A673 (cell line): ENCODE results near the gene SLC39A3. TPM values are rescaled to one million over a fixed set of nuclear protein-coding genes. Genes with fewer than 3 reads are reported as not detected.

ENCODE experiments used
- BruUV-seq: library from RNA; stranded (reverse); fragments of 400-500 nt; replicated peaks from 2 replicates; lab custom pipeline; 2021; lab: Mats Ljungman, UMichigan
- CTCF ChIA-PET: fragments of 300-600 bp; sonication (Branson Sonifier 250); formaldehyde crosslinking; loops from one replicate; lab custom pipeline; 2022; ENCODE audit warnings: antibody characterized with exemption; lab: Charles Lee
- POLR2A ChIA-PET: fragments of 300-600 bp; sonication (Branson Sonifier 250); formaldehyde crosslinking; loops from one replicate; lab custom pipeline; 2022; ENCODE audit warnings: antibody characterized with exemption; ENCODE audit not compliant: low non-redundant PET; lab: Charles Lee
- DNase-seq: peaks from one replicate; pipeline ENCODE4 v3.0.0-alpha.2; 2015; ENCODE audit warnings: low spot score
- H3K27ac ChIP-seq: fragments of 200-600 bp; sonication (generic); 2 replicates; pipeline ENCODE4 v1.5.1; 2016; ENCODE audit warnings: mixed run types, low read depth, mild to moderate bottlenecking, mixed read lengths, antibody characterized with exemption, low read length; ENCODE audit not compliant: poor library complexity, severe bottlenecking
- H3K27me3 ChIP-seq: fragments of 200-600 bp; sonication (generic); replicated peaks from 2 replicates; pipeline ENCODE4 v1.6.1; 2017; ENCODE audit warnings: mixed run types, low read depth, mild to moderate bottlenecking, mixed read lengths, antibody characterized with exemption, low read length; ENCODE audit not compliant: insufficient read depth, poor library complexity
- H3K36me3 ChIP-seq: fragments of 200-600 bp; sonication (generic); 2 replicates; pipeline ENCODE4 v1.6.1; 2016; ENCODE audit warnings: mixed run types, mild to moderate bottlenecking, mixed read lengths, antibody characterized with exemption, low read length; ENCODE audit not compliant: insufficient read depth, poor library complexity, severe bottlenecking
- H3K4me1 ChIP-seq: fragments of 200-600 bp; sonication (generic); 2 replicates; pipeline ENCODE4 v1.6.1; 2017; ENCODE audit warnings: mixed run types, mild to moderate bottlenecking, mixed read lengths, antibody characterized with exemption, low read length; ENCODE audit not compliant: insufficient read depth, poor library complexity, severe bottlenecking
- H3K4me3 ChIP-seq: fragments of 200-600 bp; sonication (generic); 2 replicates; pipeline ENCODE4 v1.5.1; 2016; ENCODE audit warnings: low read depth, mixed run types, mild to moderate bottlenecking, mixed read lengths, low read length; ENCODE audit not compliant: poor library complexity, severe bottlenecking
- H3K9me3 ChIP-seq: fragments of 200-600 bp; sonication (generic); 2 replicates; pipeline ENCODE4 v1.6.1; 2016; ENCODE audit warnings: mixed run types, low read depth, mild to moderate bottlenecking, mixed read lengths, antibody characterized with exemption, low read length; ENCODE audit not compliant: poor library complexity, severe bottlenecking
- CTCF ChIP-seq: fragments of 300-800, 200-600 bp; sonication (generic); conservative IDR thresholded peaks from 2 replicates; pipeline ENCODE4 v1.5.1; 2017; ENCODE audit warnings: low read depth, mild to moderate bottlenecking, antibody characterized with exemption, low read length, moderate library complexity, mixed read lengths
- EZH2 ChIP-seq: fragments of 200-600 bp; sonication (generic); IDR thresholded peaks from 2 replicates; pipeline ENCODE4 v1.6.1; 2017; ENCODE audit warnings: borderline replicate concordance, low read depth, mild to moderate bottlenecking, mixed read lengths, antibody characterized with exemption, low read length; ENCODE audit not compliant: poor library complexity, severe bottlenecking
- intact Hi-C: fragments of 100-400 bp; cut with micrococcal nuclease; formaldehyde crosslinking; loops from one replicate; pipeline ENCODE4 v1.10.0; 2022; ENCODE audit not compliant: unreplicated experiment
- total RNA-seq: library from RNA; stranded (reverse); gene quantifications from 2 replicates; pipeline ENCODE4 v1.2.3, GENCODE V29; 2021

SLC39A3 gene
- total RNA-seq, 1 experiment from 2014 or later, result 44.8 TPM

- no TSS peak for BruUV-seq
- TF ChIP-seq CTCF (no peak), EZH2 (no peak)
- Histone ChIP-seq H3K27ac (no peak overlapping the region), H3K4me3 (no peak overlapping the region), H3K27me3 (no peaks in the 10 kb centered on the region), H3K9me3 (no peaks in the 10 kb centered on the region), H3K36me3 (peaks cover 55% of the 10 kb centered on the region), H3K4me1 (no peaks in the 10 kb centered on the region)
- ChIA-PET POLR2A (no interaction called here), CTCF (no interaction called here)
- intact Hi-C loops, result no loop called here
- DNase-seq, result no peak
These were observed 20.1 kb upstream of the SLC39A3 start for GRCh38 chr19:2759965-2760364.

- intact Hi-C loops, result no loop called here
- CTCF ChIA-PET, result no interaction called here
These were observed 19.5 kb upstream of the SLC39A3 start for GRCh38 chr19:2759362-2759761.

DNA sequence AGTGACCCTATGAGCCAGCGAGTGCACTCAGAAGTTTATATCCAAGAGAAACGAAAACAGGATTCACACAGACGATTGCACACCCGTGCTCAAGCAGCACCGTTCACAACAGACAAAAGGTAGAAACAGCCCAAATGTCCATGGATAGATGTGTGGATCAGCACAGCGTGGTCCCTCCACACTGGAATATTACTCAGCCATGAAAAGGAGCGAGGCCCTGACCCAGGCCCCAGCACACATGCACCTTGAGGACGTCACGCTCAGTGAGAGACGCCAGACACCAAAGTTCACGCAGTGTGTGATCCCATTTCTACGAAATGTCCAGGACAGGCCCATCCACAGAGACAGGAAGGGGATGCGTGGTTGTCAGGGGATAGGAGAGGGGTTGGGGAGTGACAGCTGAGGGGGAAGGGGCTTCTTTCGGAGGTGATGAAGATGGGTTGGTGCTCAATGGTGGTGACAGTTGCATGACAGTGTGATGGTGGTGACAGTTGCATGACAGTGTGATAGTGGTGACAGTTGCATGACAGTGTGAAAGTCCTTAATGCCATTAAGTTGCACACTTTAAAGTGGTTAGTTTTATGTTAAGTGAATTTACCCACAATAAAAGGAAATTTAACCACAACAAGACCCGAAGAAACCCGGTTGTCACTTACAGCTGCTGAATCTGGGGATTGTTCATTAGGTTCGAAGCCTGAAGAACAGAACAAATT is 18.9 kb upstream of the SLC39A3 start:
- no peak for TF ChIP-seq CTCF
- TF ChIP-seq EZH2, result no peak
- Histone ChIP-seq H3K9me3 (no peaks in the 10 kb centered on the region), H3K4me3 (no peak overlapping the region), H3K27me3 (no peaks in the 10 kb centered on the region), H3K4me1 (no peaks in the 10 kb centered on the region), H3K36me3 (peaks cover 49% of the 10 kb centered on the region), H3K27ac (no peak overlapping the region)
- DNase-seq, result no peak
- no TSS peak for BruUV-seq
- CTCF ChIA-PET, result no interaction called here
- POLR2A ChIA-PET, result no interaction called here
- intact Hi-C loops, result no loop called here

More at GRCh38 chr19:2759362-2759761, 19.5 kb upstream of the SLC39A3 start:
- POLR2A ChIA-PET, result no interaction called here
- Histone ChIP-seq H3K27me3 (no peaks in the 10 kb centered on the region), H3K4me3 (no peak overlapping the region), H3K36me3 (peaks cover 54% of the 10 kb centered on the region), H3K4me1 (no peaks in the 10 kb centered on the region), H3K9me3 (no peaks in the 10 kb centered on the region), H3K27ac (no peak overlapping the region)
- no peak for DNase-seq
- TF ChIP-seq EZH2 (no peak), CTCF (no peak)
- no TSS peak for BruUV-seq
